Lower leg skin (tissue), 4 donors: Measurements from ENCODE around the gene ZNF599. TPM values are rescaled to one million over a fixed set of nuclear protein-coding genes. Genes with fewer than 3 reads are reported as not detected.

ENCODE experiments used
- DNase-seq, 2 donors: peaks; one replicate each; pipeline ENCODE4 v3.0.0-alpha.2; 2019; ENCODE audit warnings: low spot score in 2 of 2
- H3K4me3 ChIP-seq: fragments of 200-600 bp; sonication (generic); 2 replicates; pipeline ENCODE4 v1.5.1; 2017; ENCODE audit warnings: mild to moderate bottlenecking, low read depth; ENCODE audit not compliant: poor library complexity, severe bottlenecking
- POLR2A ChIP-seq, 2 donors: fragments of 450-650 bp; IDR thresholded peaks; one replicate each; pipeline ENCODE4 v1.6.1; 2016 to 2017; ENCODE audit warnings: antibody characterized with exemption in 2 of 2, mild to moderate bottlenecking in 1 of 2, moderate library complexity in 1 of 2
- WGBS, 2 donors: methylation state at CpG; one replicate each; pipeline ENCODE4 v1.1.5; 2018; 5-methylcytosine and 5-hydroxymethylcytosine counted together
- intact Hi-C: fragments of 100-400 bp; cut with DNase I; formaldehyde crosslinking; loops from one replicate; pipeline ENCODE4 v1.15.0; 2023; ENCODE audit warnings: low total_unique reads
- total RNA-seq, 4 donors: library from RNA; depleted of rRNA; stranded (reverse); fragments of >200 nt; gene quantifications; one replicate each; pipeline ENCODE4 v1.1.0, GENCODE V29; 2016
- TF ChIP-seq, protein P1 (sequence below), 3 donors: fragments of 450-650 bp; IDR thresholded peaks; one replicate each; pipeline ENCODE4 v1.5.1; 2016; ENCODE audit warnings: antibody characterized with exemption in 3 of 3, mild to moderate bottlenecking in 3 of 3, moderate library complexity in 2 of 3

The ZNF599 gene
- total RNA-seq, 4 donors from 2014 or later = 4.5 to 13.3 (median 6.9) TPM

DNA sequence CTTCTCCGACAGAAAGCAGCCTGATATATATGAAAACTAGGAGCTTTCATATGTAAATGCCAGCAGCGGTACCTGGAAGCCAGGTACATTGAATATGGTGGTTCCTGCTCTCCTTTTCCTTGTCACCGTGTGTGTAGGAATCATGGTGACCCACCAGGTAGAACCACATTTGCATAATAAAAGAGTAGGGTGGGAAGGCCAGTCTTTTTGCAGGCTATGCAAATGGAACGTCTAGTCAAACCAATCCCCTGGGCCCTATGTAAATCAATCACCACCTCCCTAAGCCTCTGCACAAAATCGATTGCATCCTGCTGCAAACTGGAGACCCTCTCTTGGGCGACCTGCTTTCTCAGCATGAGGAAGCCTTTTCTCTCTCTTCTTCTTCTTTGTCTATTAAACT, 61.1 kb downstream of the ZNF599 start:
- no peak for DNase-seq
- intact Hi-C loops = loop anchor here (5.0 to 10.0 kb wide), 3 partner anchors 77 to 937 kb away; no protein-coding TSS in a partner anchor
- H3K4me3 ChIP-seq = no peak overlapping the region
- WGBS, 2 donors = 68 to 69% methylated on average over 6 of the region's 6 CpGs
- TF ChIP-seq POLR2A (IDR thresholded peaks at IDR 0.05) = no peak
- TF ChIP-seq, protein P1, sequence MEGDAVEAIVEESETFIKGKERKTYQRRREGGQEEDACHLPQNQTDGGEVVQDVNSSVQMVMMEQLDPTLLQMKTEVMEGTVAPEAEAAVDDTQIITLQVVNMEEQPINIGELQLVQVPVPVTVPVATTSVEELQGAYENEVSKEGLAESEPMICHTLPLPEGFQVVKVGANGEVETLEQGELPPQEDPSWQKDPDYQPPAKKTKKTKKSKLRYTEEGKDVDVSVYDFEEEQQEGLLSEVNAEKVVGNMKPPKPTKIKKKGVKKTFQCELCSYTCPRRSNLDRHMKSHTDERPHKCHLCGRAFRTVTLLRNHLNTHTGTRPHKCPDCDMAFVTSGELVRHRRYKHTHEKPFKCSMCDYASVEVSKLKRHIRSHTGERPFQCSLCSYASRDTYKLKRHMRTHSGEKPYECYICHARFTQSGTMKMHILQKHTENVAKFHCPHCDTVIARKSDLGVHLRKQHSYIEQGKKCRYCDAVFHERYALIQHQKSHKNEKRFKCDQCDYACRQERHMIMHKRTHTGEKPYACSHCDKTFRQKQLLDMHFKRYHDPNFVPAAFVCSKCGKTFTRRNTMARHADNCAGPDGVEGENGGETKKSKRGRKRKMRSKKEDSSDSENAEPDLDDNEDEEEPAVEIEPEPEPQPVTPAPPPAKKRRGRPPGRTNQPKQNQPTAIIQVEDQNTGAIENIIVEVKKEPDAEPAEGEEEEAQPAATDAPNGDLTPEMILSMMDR (IDR thresholded peaks at IDR 0.05) = no peak

Other genes starting within 250 kb of the ZNF599 start
- gene SCGB2B2, start 96.1 kb downstream of the ZNF599 start, total RNA-seq = 1 to 10 TPM; 4.3 to 8.3 (median 6.6) TPM
- gene ZNF302, start 95.5 kb downstream of the ZNF599 start, total RNA-seq = 10 to 100 TPM in 3 of 4 donors, 1 to 10 TPM in 1; 9.2 to 21.4 (median 11.6) TPM
- 10 to 100 TPM in 3 of 4 donors, 1 to 10 TPM in 1; 5.4 to 16.8 (median 12.1) TPM for gene ZNF181, start 39.0 kb downstream of the ZNF599 start, total RNA-seq
- gene ZNF30, start 153.7 kb upstream of the ZNF599 start, total RNA-seq = 1 to 10 TPM in 3 of 4 donors, under 1 TPM in 1; 0.53 to 2.1 (median 1.8) TPM
- gene ZNF792, start 191.0 kb upstream of the ZNF599 start, total RNA-seq = 1 to 10 TPM; 2.8 to 6.7 (median 4.7) TPM
- gene GRAMD1A, start 227.1 kb upstream of the ZNF599 start, total RNA-seq = 10 to 100 TPM; 12.6 to 49.2 (median 20.3) TPM